WTC11 (cell line): ENCODE data around the gene IFRD2.

Experiments
- ATF1 ChIP-seq: sonication (generic); formaldehyde crosslinking; IDR thresholded peaks from 2 replicates; pipeline ENCODE4 v1.8.1; 2023; ENCODE audit warnings: mild to moderate bottlenecking, moderate library complexity, missing genetic modification reagents
- CTCF ChIP-seq: fragments of 200-600 bp; IDR thresholded peaks from 2 replicates; pipeline ENCODE4 v1.8.0; 2022; ENCODE audit warnings: antibody characterized with exemption
- IRF2 ChIP-seq: sonication (generic); formaldehyde crosslinking; IDR thresholded peaks from 2 replicates; pipeline ENCODE4 v1.8.0; 2022; ENCODE audit warnings: low read depth, missing genetic modification reagents, borderline replicate concordance
- SP1 ChIP-seq: sonication (generic); formaldehyde crosslinking; conservative IDR thresholded peaks from 2 replicates; pipeline ENCODE4 v1.8.1; 2022; ENCODE audit warnings: missing genetic modification reagents
- ZBTB21 ChIP-seq: sonication (generic); formaldehyde crosslinking; IDR thresholded peaks from 2 replicates; pipeline ENCODE4 v1.8.1; 2023; ENCODE audit warnings: mild to moderate bottlenecking, missing genetic modification reagents, borderline replicate concordance
- ZNF232 ChIP-seq: sonication (generic); formaldehyde crosslinking; IDR thresholded peaks from 2 replicates; pipeline ENCODE4 v1.8.0; 2022; ENCODE audit warnings: mild to moderate bottlenecking, missing genetic modification reagents
- TF ChIP-seq, protein P1 (sequence below): sonication (generic); formaldehyde crosslinking; IDR thresholded peaks from 2 replicates; pipeline ENCODE4 v1.8.1; 2022; ENCODE audit warnings: low read depth, missing genetic modification reagents, borderline replicate concordance
- TF ChIP-seq, protein P2 (sequence below): sonication (generic); formaldehyde crosslinking; IDR thresholded peaks from 2 replicates; pipeline ENCODE4 v1.8.1; 2023; ENCODE audit warnings: mild to moderate bottlenecking, missing genetic modification reagents, borderline replicate concordance

- no peak for TF ChIP-seq CTCF
- TF ChIP-seq ATF1 (CRISPR knock-in tag): no peak
- TF ChIP-seq, protein P1, sequence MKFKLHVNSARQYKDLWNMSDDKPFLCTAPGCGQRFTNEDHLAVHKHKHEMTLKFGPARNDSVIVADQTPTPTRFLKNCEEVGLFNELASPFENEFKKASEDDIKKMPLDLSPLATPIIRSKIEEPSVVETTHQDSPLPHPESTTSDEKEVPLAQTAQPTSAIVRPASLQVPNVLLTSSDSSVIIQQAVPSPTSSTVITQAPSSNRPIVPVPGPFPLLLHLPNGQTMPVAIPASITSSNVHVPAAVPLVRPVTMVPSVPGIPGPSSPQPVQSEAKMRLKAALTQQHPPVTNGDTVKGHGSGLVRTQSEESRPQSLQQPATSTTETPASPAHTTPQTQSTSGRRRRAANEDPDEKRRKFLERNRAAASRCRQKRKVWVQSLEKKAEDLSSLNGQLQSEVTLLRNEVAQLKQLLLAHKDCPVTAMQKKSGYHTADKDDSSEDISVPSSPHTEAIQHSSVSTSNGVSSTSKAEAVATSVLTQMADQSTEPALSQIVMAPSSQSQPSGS: no peak
- no peak for TF ChIP-seq IRF2 (CRISPR knock-in tag)
- TF ChIP-seq ZBTB21 (CRISPR knock-in tag): no peak
- TF ChIP-seq, protein P2, sequence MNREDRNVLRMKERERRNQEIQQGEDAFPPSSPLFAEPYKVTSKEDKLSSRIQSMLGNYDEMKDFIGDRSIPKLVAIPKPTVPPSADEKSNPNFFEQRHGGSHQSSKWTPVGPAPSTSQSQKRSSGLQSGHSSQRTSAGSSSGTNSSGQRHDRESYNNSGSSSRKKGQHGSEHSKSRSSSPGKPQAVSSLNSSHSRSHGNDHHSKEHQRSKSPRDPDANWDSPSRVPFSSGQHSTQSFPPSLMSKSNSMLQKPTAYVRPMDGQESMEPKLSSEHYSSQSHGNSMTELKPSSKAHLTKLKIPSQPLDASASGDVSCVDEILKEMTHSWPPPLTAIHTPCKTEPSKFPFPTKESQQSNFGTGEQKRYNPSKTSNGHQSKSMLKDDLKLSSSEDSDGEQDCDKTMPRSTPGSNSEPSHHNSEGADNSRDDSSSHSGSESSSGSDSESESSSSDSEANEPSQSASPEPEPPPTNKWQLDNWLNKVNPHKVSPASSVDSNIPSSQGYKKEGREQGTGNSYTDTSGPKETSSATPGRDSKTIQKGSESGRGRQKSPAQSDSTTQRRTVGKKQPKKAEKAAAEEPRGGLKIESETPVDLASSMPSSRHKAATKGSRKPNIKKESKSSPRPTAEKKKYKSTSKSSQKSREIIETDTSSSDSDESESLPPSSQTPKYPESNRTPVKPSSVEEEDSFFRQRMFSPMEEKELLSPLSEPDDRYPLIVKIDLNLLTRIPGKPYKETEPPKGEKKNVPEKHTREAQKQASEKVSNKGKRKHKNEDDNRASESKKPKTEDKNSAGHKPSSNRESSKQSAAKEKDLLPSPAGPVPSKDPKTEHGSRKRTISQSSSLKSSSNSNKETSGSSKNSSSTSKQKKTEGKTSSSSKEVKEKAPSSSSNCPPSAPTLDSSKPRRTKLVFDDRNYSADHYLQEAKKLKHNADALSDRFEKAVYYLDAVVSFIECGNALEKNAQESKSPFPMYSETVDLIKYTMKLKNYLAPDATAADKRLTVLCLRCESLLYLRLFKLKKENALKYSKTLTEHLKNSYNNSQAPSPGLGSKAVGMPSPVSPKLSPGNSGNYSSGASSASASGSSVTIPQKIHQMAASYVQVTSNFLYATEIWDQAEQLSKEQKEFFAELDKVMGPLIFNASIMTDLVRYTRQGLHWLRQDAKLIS: no peak
- TF ChIP-seq ZNF232 (CRISPR knock-in tag): no peak
- TF ChIP-seq SP1 (CRISPR knock-in tag): no peak
These were observed 47.4 kb upstream of the IFRD2 start for GRCh38 chr3:50339485-50340146.
